HL-60/S4 treated with retinoic acid at 250 ng/mL for 4 days and 3 days (cell line): ENCODE results near the gene POLR3E.

Experiments
- in situ Hi-C: fragments of 300-500 bp; cut with MboI; formaldehyde crosslinking; loops from 2 replicates; pipeline ENCODE4 v1.7.0; 2022; ENCODE audit warnings: low sequenced_read_pairs

POLR3E gene

DNA sequence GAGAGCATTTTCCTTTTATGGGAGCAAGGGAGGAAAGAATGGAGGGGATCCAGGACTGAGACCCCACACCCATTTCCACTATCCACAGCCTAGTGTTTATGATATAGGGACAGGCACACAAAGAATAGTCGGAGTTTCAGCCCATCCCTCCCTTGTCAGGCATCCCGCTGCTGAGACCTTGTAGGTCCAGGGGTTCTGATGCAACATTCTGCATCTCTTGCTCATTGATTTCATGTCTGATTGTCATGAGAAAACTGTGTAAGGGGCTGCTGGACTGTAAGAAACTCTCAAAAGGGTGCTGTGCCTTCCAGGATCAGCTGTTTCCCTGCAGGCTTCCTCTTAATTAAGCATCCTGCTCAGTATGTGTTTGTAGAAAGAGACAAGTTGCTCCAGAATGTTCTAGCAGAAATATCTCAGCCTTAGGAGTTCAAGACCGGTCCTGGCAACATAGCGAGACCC lies 5.3 kb upstream of the POLR3E start:
- in situ Hi-C loops: no loop called here

DNA sequence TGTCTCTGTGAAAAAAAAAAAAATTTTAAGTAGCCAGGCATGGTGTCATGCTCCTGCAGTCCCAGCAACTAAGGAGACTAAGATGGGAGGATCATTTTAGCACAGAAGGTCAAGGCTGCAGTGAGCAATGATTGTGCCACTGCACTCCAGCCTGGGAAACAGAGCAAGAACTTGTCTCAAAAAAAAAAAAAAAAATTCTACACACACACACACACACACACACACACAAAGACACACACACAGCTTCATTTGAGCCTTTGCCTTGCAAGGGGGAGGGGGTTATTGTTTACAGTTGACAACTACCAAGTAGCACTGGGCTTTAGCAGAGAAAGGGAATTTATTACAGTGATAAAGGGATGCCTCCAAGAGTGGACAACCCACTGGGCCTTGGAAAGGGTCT lies 4.9 kb upstream of the POLR3E start:
- in situ Hi-C loops: no loop called here

- in situ Hi-C loops: no loop called here
Observed at GRCh38 chr16:22293137-22294106, 3.8 kb upstream of the POLR3E start.

DNA sequence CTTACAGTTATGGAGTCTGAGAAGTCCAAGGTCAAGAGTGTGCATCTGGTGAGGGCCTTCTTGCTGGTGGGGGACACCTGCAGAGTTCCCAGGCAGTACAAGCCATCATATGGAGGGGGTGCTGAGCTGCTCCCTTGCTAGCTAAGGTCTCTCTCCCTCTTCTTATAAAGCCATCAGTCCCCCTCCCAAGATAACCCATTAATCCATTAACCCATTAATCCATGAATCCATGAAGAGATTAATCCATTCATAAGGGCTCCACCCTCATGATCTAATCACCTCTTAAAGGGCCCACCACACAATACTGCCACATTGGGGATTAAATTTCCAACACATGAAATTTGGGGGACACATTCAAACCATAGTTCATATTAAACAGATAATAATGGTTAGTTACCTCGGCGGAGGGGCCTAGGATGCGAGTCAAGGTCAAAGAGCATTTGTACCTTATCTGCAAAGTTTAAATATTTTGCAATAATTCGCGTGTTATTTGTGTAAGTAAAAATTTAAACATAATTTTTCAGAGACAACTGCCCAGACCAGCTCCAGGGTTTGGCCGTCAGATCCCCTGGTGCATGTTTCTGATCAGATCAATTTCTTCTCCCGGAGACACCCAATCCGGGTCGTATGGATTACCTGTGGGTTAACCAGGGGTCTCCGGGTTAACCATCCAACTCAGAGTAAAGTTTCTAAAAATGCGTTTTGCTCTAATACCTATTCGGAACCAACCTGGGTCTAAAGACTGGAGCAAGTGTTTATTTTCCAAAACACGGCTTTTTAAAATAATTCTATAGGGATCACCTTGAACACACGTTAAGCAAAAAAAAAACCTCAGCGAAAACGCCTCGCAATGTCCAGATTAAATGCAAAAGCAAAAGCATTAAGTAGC lies 740 bp upstream of the POLR3E start:
- in situ Hi-C loops: loop anchor here (5.0 kb wide), 1 partner anchor 99 kb away; no protein-coding TSS in a partner anchor

GRCh38 chr16:22297871-22298733 lies 893 bp downstream of the POLR3E start:
- in situ Hi-C loops: loop anchor here (5.0 kb wide), 1 partner anchor 101 kb away; no protein-coding TSS in a partner anchor

GRCh38 chr16:22299036-22299435 lies 1.8 kb downstream of the POLR3E start:
- in situ Hi-C loops: loop anchor here (5.0 kb wide), 1 partner anchor 102 kb away; no protein-coding TSS in a partner anchor

DNA sequence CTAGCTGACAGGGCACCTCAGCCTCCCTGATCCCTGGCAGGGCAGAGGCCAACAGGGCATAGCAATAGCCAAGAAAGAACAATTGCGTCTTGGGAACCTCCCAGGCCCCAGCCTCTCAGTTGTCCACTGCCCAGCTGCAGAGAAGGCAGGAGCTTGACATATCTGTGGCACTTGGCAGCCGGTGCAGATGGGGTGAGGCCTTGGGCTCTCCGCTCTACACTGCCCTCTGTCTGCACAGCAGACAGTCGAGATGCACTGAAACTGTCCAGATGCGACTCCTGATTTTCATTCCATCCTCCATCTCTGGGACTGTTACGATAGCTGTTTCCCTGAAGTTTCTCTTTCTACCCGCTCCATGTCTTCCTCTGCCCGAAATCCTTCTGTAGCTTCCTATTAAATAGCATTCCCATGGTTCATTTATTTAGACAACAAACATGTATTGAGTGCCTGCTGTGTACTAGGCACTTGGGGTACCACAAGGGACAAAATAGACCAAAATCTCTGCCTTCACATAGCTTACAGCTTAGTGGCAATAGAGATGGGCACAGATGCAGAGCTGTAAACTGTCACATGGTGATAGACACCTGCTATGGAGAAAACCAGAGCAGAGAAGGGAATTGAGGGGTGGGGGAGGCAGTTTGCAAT lies 3.3 kb downstream of the POLR3E start:
- in situ Hi-C loops: loop anchor here (25.0 kb wide), 1 partner anchor 1113 kb away; no protein-coding TSS in a partner anchor

- in situ Hi-C loops: loop anchor here (25.0 kb wide), 1 partner anchor 1114 kb away; no protein-coding TSS in a partner anchor
Observed at GRCh38 chr16:22301423-22301822, 4.2 kb downstream of the POLR3E start.

GRCh38 chr16:22302776-22303363 lies 5.7 kb downstream of the POLR3E start:
- in situ Hi-C loops: loop anchor here (25.0 kb wide), 1 partner anchor 1116 kb away; no protein-coding TSS in a partner anchor

DNA sequence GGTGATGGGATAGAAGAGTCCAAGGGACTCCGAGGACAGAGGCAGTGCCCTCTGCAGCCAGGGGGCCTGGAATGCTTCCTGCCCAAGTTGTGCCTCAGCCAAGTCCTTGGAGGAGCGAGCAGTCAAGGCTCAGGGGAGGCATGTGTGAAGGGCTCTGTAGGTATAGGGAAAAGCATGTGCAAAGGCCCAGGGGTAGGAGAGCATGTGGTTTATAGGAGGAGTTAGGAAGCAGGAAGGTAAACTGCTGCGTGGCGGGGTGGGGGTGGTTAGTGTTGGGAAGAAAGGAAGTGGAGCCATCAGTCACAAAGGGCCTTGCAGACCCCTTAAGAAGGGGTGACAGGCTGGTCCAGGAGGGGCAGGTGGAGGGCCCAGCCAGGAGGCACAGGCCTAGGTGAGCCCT lies 7.2 kb downstream of the POLR3E start:
- in situ Hi-C loops: loop anchor here (25.0 kb wide), 1 partner anchor 1117 kb away; no protein-coding TSS in a partner anchor

DNA sequence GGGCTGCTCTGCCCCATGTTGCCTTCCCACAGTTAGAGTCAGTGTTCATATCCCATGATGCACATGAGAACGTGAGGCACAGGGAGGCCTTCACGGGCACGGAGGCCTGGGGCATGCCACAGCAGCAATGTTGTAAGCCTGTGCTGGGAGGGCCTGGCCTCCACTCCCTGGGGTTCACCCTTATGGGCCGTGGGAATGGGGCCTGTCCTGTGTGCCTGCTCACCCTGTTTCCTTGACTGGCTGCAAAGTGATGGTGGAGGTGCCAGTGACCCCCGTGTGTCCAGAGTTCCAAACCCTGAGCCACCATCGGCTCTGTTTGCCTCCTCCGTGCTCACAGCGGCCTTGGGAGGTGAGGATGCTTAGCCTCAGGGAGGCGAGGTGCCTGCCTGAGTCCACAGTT lies 9.6 kb downstream of the POLR3E start:
- in situ Hi-C loops: loop anchor here (25.0 kb wide), 1 partner anchor 1119 kb away; no protein-coding TSS in a partner anchor

DNA sequence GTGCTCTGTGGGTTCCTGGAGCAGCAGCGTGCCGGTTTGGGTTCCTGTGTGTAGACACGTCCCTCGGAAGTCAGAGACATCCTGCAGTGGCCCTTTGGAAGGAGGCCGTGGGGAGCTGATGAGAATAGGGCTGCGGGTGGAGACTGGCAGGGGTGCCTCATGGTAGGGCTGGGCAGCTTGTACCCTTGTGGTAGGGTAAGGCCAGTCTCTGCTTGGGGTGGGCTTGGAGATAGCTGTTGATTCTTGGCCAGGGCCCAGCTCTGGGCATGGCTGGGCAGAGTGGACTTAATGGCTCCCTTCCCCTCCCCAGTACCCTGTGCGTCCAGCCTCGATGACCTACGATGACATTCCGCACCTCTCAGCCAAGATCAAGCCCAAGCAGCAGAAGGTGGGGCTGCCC lies 10.6 kb downstream of the POLR3E start:
- in situ Hi-C loops: loop anchor here (25.0 kb wide), 1 partner anchor 1121 kb away; no protein-coding TSS in a partner anchor

DNA sequence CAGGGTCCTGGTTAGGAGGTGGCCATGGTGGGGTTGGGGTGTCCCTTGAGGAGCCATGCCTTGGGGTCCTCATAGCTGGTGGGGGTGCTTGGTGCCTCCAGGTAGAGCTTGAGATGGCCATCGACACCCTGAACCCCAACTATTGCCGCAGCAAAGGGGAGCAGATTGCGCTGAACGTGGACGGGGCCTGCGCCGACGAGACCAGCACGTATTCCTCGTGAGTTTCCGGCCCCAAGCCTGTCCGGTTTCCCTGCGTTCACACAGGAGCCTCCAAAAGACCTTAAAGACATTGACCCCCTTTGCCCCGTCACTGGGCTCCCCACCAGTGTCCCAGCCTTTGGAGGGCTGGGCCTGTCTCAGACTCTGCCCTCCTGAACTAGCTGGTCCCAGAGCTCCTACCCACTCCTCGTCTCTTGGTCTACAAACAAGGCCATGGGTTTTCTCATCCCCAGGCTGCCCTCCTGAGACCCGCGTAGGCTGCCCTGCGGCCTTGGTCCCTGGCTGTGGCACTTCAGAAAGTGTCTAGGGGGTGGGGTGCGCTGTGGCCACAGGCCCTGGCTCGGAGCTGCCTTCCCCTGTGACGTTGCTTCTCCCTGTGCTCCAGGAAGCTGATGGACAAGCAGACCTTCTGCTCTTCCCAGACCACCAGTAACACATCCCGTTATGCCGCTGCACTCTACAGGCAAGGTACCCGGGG lies 11.8 kb downstream of the POLR3E start:
- in situ Hi-C loops: loop anchor here (25.0 kb wide), 1 partner anchor 1122 kb away; no protein-coding TSS in a partner anchor

DNA sequence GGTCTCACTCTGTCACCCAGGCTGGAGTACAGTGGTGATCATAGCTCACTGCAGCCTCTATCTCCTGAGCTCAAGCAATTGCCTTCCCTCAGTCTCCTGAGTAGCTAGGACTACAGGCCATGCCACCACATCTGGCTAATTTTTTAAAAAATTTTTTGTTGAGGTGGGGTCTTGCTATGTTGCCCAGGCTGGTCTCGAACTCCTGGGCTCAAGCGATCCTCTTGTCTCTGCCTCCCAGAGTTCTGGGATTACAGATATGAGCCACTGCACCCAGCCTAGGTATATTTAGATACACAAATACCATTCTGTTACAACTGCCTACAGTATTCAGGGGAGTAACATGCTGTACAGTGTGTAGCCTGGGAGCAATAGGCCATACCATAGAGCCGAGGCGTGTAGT lies 14.3 kb downstream of the POLR3E start:
- in situ Hi-C loops: loop anchor here (25.0 kb wide), 1 partner anchor 1124 kb away; no protein-coding TSS in a partner anchor

- in situ Hi-C loops: loop anchor here (25.0 kb wide), 1 partner anchor 1126 kb away; no protein-coding TSS in a partner anchor
Observed at GRCh38 chr16:22312897-22313781, 15.9 kb downstream of the POLR3E start.

- in situ Hi-C loops: loop anchor here (25.0 kb wide), 1 partner anchor 1127 kb away; no protein-coding TSS in a partner anchor
Observed at GRCh38 chr16:22313876-22314470, 16.8 kb downstream of the POLR3E start.
